Effector CD8-positive, alpha-beta T cell (primary cell): ENCODE measurements around the gene RHOBTB3.
"Not testable (repeated sequence)": the region's sequence is repeated elsewhere in the genome, so short reads cannot be mapped to it uniquely, and the experiment has no call there.

ENCODE experiments used
- DNase-seq: peaks from one replicate; lab custom pipeline; 2025; lab: John Stamatoyannopoulos, UW

RHOBTB3 gene

GRCh38 chr5:95821110-95822021, 90.2 kb downstream of the RHOBTB3 start:
- DNase-seq: no peak

- DNase-seq: peak; percentile 7
Observed at GRCh38 chr5:95822043-95822541, 91.0 kb downstream of the RHOBTB3 start.

GRCh38 chr5:95822542-95823181, 91.5 kb downstream of the RHOBTB3 start, which contains the start of gene GLRX:
TSS of gene GLRX (minus strand) at chr5:95822726. CDS start at chr5:95822662, 64 bp downstream.
- DNase-seq: peak; percentile 39

- no peak for DNase-seq
Observed at GRCh38 chr5:95823218-95823737, 92.1 kb downstream of the RHOBTB3 start.

GRCh38 chr5:95823738-95824609, 92.8 kb downstream of the RHOBTB3 start:
- DNase-seq: peak; percentile 33

- DNase-seq: no peak
Observed at GRCh38 chr5:95824747-95825146, 93.6 kb downstream of the RHOBTB3 start.

- no peak for DNase-seq
Observed at GRCh38 chr5:95825495-95825894, 94.4 kb downstream of the RHOBTB3 start.

GRCh38 chr5:95826949-95827891, 96.1 kb downstream of the RHOBTB3 start:
- DNase-seq: no peak

- DNase-seq: no peak
Observed at GRCh38 chr5:95827892-95828246, 96.7 kb downstream of the RHOBTB3 start.

GRCh38 chr5:95830226-95830625, 99.1 kb downstream of the RHOBTB3 start:
- no peak for DNase-seq

GRCh38 chr5:95832664-95833063, 101.5 kb downstream of the RHOBTB3 start:
- DNase-seq: no peak

- no peak for DNase-seq
Observed at GRCh38 chr5:95835682-95836385, 104.7 kb downstream of the RHOBTB3 start.

- DNase-seq: no peak
Observed at GRCh38 chr5:95836544-95836943, 105.4 kb downstream of the RHOBTB3 start.

GRCh38 chr5:95836971-95837370, 105.8 kb downstream of the RHOBTB3 start:
- not testable (repeated sequence) for DNase-seq

- no peak for DNase-seq
Observed at GRCh38 chr5:95837492-95837891, 106.4 kb downstream of the RHOBTB3 start.

- DNase-seq: no peak
Observed at GRCh38 chr5:95838001-95838520, 106.9 kb downstream of the RHOBTB3 start.

GRCh38 chr5:95838556-95838955, 107.4 kb downstream of the RHOBTB3 start:
- no peak for DNase-seq

- DNase-seq: no peak
Observed at GRCh38 chr5:95839658-95840057, 108.5 kb downstream of the RHOBTB3 start.

GRCh38 chr5:95840956-95841705, 110.0 kb downstream of the RHOBTB3 start:
- no peak for DNase-seq
